ENCODE measurements around the gene CLOCK. TPM values are rescaled to one million over a fixed set of nuclear protein-coding genes. Genes with fewer than 3 reads are reported as not detected.
A peak's percentile ranks its signal among the peaks of the same experiment; 100 is the strongest.
"Not testable (repeated sequence)": the region's sequence is repeated elsewhere in the genome, so short reads cannot be mapped to it uniquely, and the experiment has no call there.

The CLOCK gene
- total RNA-seq, result 10 to 100 TPM; 29.8 to 32.2 (median 30.2) TPM

GRCh38 chr4:55546756-55547465 is at the start of gene CLOCK:
Gene CLOCK (minus strand): TSS chr4:55546909. CDS start chr4:55482785, 64,124 bp downstream.
- no peaks in the 10 kb centered on the region for H3K27me3 ChIP-seq
- TF ChIP-seq POLR2A (IDR thresholded peaks at IDR 0.05), result no peak
- peak; percentile 17 to 45 (median 37) for TF ChIP-seq POLR2AphosphoS5 (IDR thresholded peaks at IDR 0.05)
- peak in 2 of 3 donors; percentile 40 to 52 for TF ChIP-seq CTCF (IDR thresholded peaks at IDR 0.05)
- no peaks in the 10 kb centered on the region for H3K9me3 ChIP-seq
- intact Hi-C loops (cut with DNase I; ENCODE audit: low total_unique reads), result no loop called here
- peak within 1 kb of the TSS; percentile 98 for H3K27ac ChIP-seq
- DNase-seq (ENCODE audit: low spot score in 2 of 2), result peak; percentile 62 to 70
- no peaks in the 10 kb centered on the region for H3K4me1 ChIP-seq
- H3K36me3 ChIP-seq, result no peaks in the 10 kb centered on the region
- peak within 1 kb of the TSS; percentile 75 to 98 (median 96) for H3K4me3 ChIP-seq

GRCh38 chr4:55592014-55592413 is 45.3 kb upstream of the CLOCK start, which contains the start of gene PDCL2:
Gene PDCL2 (minus strand): TSS chr4:55592245. CDS start chr4:55592109, 136 bp downstream.
- DNase-seq (ENCODE audit: low spot score in 2 of 2), result no peak
- no peak within 1 kb of the TSS for H3K27ac ChIP-seq

GRCh38 chr4:55588160-55588559 is 41.5 kb upstream of the CLOCK start:
- DNase-seq (ENCODE audit: low spot score in 2 of 2), result no peak
- no peaks in the 10 kb centered on the region for H3K36me3 ChIP-seq
- intact Hi-C loops (cut with DNase I; ENCODE audit: low total_unique reads), result no loop called here

More at GRCh38 chr4:55592014-55592413, 45.3 kb upstream of the CLOCK start, which contains the start of gene PDCL2:
- H3K4me3 ChIP-seq, result no peak within 1 kb of the TSS
- no peaks in the 10 kb centered on the region for H3K36me3 ChIP-seq
- H3K4me1 ChIP-seq, result no peaks in the 10 kb centered on the region
- intact Hi-C loops (cut with DNase I; ENCODE audit: low total_unique reads), result no loop called here
- TF ChIP-seq POLR2AphosphoS5 (IDR thresholded peaks at IDR 0.05) (no peak), POLR2A (IDR thresholded peaks at IDR 0.05) (no peak), CTCF (IDR thresholded peaks at IDR 0.05) (no peak)
- no peaks in the 10 kb centered on the region for H3K27me3 ChIP-seq
- peaks cover 4 to 10% of the 10 kb centered on the region in 2 donors for H3K9me3 ChIP-seq

GRCh38 chr4:55582773-55583172 is 36.1 kb upstream of the CLOCK start:
- H3K9me3 ChIP-seq; H3K4me3 ChIP-seq; H3K27me3 ChIP-seq; H3K4me1 ChIP-seq; DNase-seq (ENCODE audit: low spot score in 2 of 2); intact Hi-C loops (cut with DNase I; ENCODE audit: low total_unique reads); H3K27ac ChIP-seq; H3K36me3 ChIP-seq: not testable (repeated sequence)

More at GRCh38 chr4:55588160-55588559, 41.5 kb upstream of the CLOCK start:
- Histone ChIP-seq H3K4me1 (no peaks in the 10 kb centered on the region), H3K27me3 (no peaks in the 10 kb centered on the region), H3K4me3 (no peak overlapping the region), H3K27ac (no peak overlapping the region), H3K9me3 (peaks cover 4 to 10% of the 10 kb centered on the region in 2 donors)
- TF ChIP-seq CTCF (IDR thresholded peaks at IDR 0.05) (no peak), POLR2AphosphoS5 (IDR thresholded peaks at IDR 0.05) (no peak), POLR2A (IDR thresholded peaks at IDR 0.05) (no peak)

- Histone ChIP-seq H3K4me3 (no peak overlapping the region), H3K36me3 (no peaks in the 10 kb centered on the region), H3K27me3 (no peaks in the 10 kb centered on the region), H3K9me3 (peaks cover 8 to 21% of the 10 kb centered on the region in 2 donors), H3K27ac (no peak overlapping the region), H3K4me1 (no peaks in the 10 kb centered on the region)
- intact Hi-C loops (cut with DNase I; ENCODE audit: low total_unique reads), result no loop called here
- DNase-seq (ENCODE audit: low spot score in 2 of 2), result no peak
- no peak for TF ChIP-seq CTCF (IDR thresholded peaks at IDR 0.05)
- no peak for TF ChIP-seq POLR2AphosphoS5 (IDR thresholded peaks at IDR 0.05)
- no peak for TF ChIP-seq POLR2A (IDR thresholded peaks at IDR 0.05)
Measured at GRCh38 chr4:55578341-55579010, 31.8 kb upstream of the CLOCK start.
